Ishikawa (cell line): ENCODE results near the gene SPATA31D3.

Source experiments
- EP300 ChIP-seq: IDR thresholded peaks from 2 replicates; pipeline ENCODE4 v1.6.1; 2012; ENCODE audit warnings: borderline replicate concordance
- TAF1 ChIP-seq: IDR thresholded peaks from 2 replicates; pipeline ENCODE4 v1.6.1; 2012; ENCODE audit warnings: low read depth, mild to moderate bottlenecking
- ZBTB7A ChIP-seq: IDR thresholded peaks from 2 replicates; pipeline ENCODE4 v1.6.1; 2012; ENCODE audit warnings: low read depth
- TF ChIP-seq, protein P1 (sequence below): IDR thresholded peaks from 2 replicates; pipeline ENCODE4 v1.6.1; 2012

DNA sequence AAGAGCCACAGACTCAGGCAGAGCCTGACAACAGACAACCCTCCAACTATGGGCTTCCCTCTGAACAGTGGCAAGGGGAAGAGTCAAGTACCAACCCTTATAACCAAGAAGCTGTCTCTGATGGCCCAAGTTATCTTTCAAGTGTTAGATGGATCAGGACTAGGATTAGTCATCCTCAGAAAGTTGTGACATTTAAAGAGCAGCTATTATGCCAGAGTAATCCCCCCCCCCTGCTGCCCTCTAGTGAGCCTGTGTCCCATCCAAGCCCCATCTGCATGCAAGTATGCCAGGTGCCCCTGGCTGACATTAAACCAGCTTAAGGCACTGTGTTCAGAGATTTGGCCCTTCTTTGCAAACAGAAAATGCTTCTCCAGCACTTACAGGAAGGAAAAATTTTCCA is 28.4 kb downstream of the SPATA31D3 start:
- TF ChIP-seq, protein P1, sequence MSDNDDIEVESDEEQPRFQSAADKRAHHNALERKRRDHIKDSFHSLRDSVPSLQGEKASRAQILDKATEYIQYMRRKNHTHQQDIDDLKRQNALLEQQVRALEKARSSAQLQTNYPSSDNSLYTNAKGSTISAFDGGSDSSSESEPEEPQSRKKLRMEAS: no peak
- TF ChIP-seq EP300 (no peak), TAF1 (no peak), ZBTB7A (no peak)
